HCT116 (cell line): ENCODE measurements around the gene EEF1G. TPM values are rescaled to one million over a fixed set of nuclear protein-coding genes. Genes with fewer than 3 reads are reported as not detected.
A peak's percentile ranks its signal among the peaks of the same experiment; 100 is the strongest.
"Not testable (repeated sequence)": the region's sequence is repeated elsewhere in the genome, so short reads cannot be mapped to it uniquely, and the experiment has no call there.

Experiments
- ATAC-seq: fragments of 200-7000 bp; cut with Tn5 transposase; 2 replicates; pipeline ENCODE4 v1.9.1; 2020; ENCODE audit warnings: mild to moderate bottlenecking, moderate library complexity
- BruUV-seq: library from RNA; stranded (reverse); fragments of 400-500 nt; replicated peaks from 2 replicates; lab custom pipeline; 2021; lab: Mats Ljungman, UMichigan
- CTCF ChIA-PET: fragments of 300-600 bp; sonication (Branson Sonifier 250); formaldehyde crosslinking; loops from one replicate; lab custom pipeline; 2021; ENCODE audit warnings: antibody characterized with exemption; lab: Charles Lee
- POLR2A ChIA-PET: fragments of 300-600, 350-600 bp; sonication (Branson Sonifier 250); formaldehyde crosslinking; loops from one replicate; lab custom pipeline; 2021; ENCODE audit warnings: antibody characterized with exemption; lab: Charles Lee
- RAD21 ChIA-PET, 2 experiments: fragments of 300-600 bp; sonication (Branson Sonifier 250); formaldehyde crosslinking; loops; one replicate each; lab custom pipeline; 2023; ENCODE audit warnings: low total read pairs in 2 of 2; ENCODE audit not compliant: uncharacterized antibody in 2 of 2, unreplicated experiment in 2 of 2, low non-redundant PET in 1 of 2; lab: Charles Lee
- DNase-seq: peaks from one replicate; pipeline ENCODE4 v3.0.0-alpha.2; 2010; ENCODE audit warnings: low read depth, low spot score
- H2AFZ ChIP-seq: fragments of 200-600 bp; shearing (Covaris generic), sonication (generic); 2 replicates; pipeline ENCODE4 v1.6.1; 2017; ENCODE audit warnings: low read depth, mixed run types, mixed read lengths, antibody characterized with exemption, low read length; ENCODE audit not compliant: poor library complexity, severe bottlenecking
- H3K27ac ChIP-seq: 2 replicates; pipeline ENCODE4 v1.5.1; 2012; ENCODE audit warnings: low read depth, low read length
- H3K27me3 ChIP-seq: fragments of 200-600 bp; sonication (generic); 2 replicates; pipeline ENCODE4 v1.6.1; 2016; ENCODE audit warnings: mixed run types, low read length, mixed read lengths; ENCODE audit not compliant: insufficient read depth
- H3K36me3 ChIP-seq, 2 experiments: fragments of 200-500 bp in 1 of 2; fragments of 200-600 bp in 1 of 2; sonication (Bioruptor generic) in 1 of 2; sonication (generic) in 1 of 2; 2 replicates each; pipeline versions ENCODE4 v1.5.1 to v1.6.1; 2014 to 2016; ENCODE audit warnings: low read length in 2 of 2, inconsistent platforms in 1 of 2, mixed read lengths in 1 of 2, mixed run types in 1 of 2; ENCODE audit not compliant: insufficient read depth in 2 of 2, control insufficient read depth in 1 of 2
- H3K4me1 ChIP-seq, 2 experiments: fragments of 200-600 bp in 1 of 2; sonication (generic) in 1 of 2; 2 replicates each; pipeline versions ENCODE4 v1.5.1 to v1.6.1; 2012 to 2017; ENCODE audit warnings: low read length in 2 of 2, inconsistent platforms in 1 of 2, mild to moderate bottlenecking in 1 of 2, mixed read lengths in 1 of 2, mixed run types in 1 of 2, moderate library complexity in 1 of 2; ENCODE audit not compliant: insufficient read depth in 2 of 2, control insufficient read depth in 1 of 2
- H3K4me2 ChIP-seq: fragments of 200-600 bp; sonication (generic); 2 replicates; pipeline ENCODE4 v1.6.1; 2017; ENCODE audit warnings: mixed run types, low read length, mixed read lengths
- H3K4me3 ChIP-seq, 2 experiments: fragments of 200-600 bp in 1 of 2; sonication (generic) in 1 of 2; replicated peaks in 1 of 2; 2 replicates each; pipeline ENCODE4 v1.5.1; 2011 to 2016; ENCODE audit warnings: low read length in 2 of 2, control low read depth in 1 of 2, low read depth in 1 of 2, mild to moderate bottlenecking in 1 of 2, mixed read lengths in 1 of 2, mixed run types in 1 of 2
- H3K79me2 ChIP-seq: fragments of 200-600 bp; sonication (generic); 2 replicates; pipeline ENCODE4 v1.6.1; 2017; ENCODE audit warnings: mild to moderate bottlenecking, mixed run types, low read length, moderate library complexity, mixed read lengths; ENCODE audit not compliant: insufficient read depth
- H3K9ac ChIP-seq: fragments of 200-600 bp; sonication (generic); 2 replicates; pipeline ENCODE4 v1.6.1; 2016; ENCODE audit warnings: low read length, mixed read lengths
- H3K9me2 ChIP-seq: fragments of 200-600 bp; sonication (generic), shearing (Covaris generic); 2 replicates; pipeline ENCODE4 v1.6.1; 2017; ENCODE audit warnings: mixed run types, mild to moderate bottlenecking, moderate library complexity; ENCODE audit not compliant: insufficient read depth
- H3K9me3 ChIP-seq, 2 experiments: fragments of 200-500 bp in 1 of 2; fragments of 200-600 bp in 1 of 2; sonication (Bioruptor generic) in 1 of 2; sonication (generic) in 1 of 2; 2 replicates each; pipeline ENCODE4 v1.6.1; 2014 to 2017; ENCODE audit warnings: low read length in 2 of 2, mixed read lengths in 2 of 2, inconsistent platforms in 1 of 2, low read depth in 1 of 2, mild to moderate bottlenecking in 1 of 2, mixed run types in 1 of 2, moderate library complexity in 1 of 2; ENCODE audit not compliant: control insufficient read depth in 1 of 2, insufficient read depth in 1 of 2
- H4K20me1 ChIP-seq: fragments of 200-600 bp; sonication (generic), shearing (Covaris generic); 2 replicates; pipeline ENCODE4 v1.6.1; 2017; ENCODE audit warnings: mixed run types, mild to moderate bottlenecking, moderate library complexity; ENCODE audit not compliant: insufficient read depth
- EGR1 ChIP-seq: IDR thresholded peaks from 2 replicates; pipeline ENCODE4 v1.6.1; 2012; ENCODE audit warnings: low read depth
- TCF7L2 ChIP-seq: IDR thresholded peaks from 2 replicates; pipeline ENCODE4 v1.7.0; 2011; ENCODE audit warnings: borderline replicate concordance, inconsistent platforms; ENCODE audit not compliant: insufficient read depth, insufficient read length; ENCODE audit errors: extremely low read depth
- intact Hi-C: fragments of 100-400 bp; cut with micrococcal nuclease; formaldehyde crosslinking; loops from 2 replicates; pipeline ENCODE4 v1.10.0; 2022
- total RNA-seq: library from RNA; stranded (reverse); gene quantifications from one replicate; pipeline ENCODE4 v1.2.1, GENCODE V29; 2021; ENCODE audit not compliant: unreplicated experiment

The EEF1G gene
- total RNA-seq, 1 experiment from 2014 or later: 1,901 TPM

DNA sequence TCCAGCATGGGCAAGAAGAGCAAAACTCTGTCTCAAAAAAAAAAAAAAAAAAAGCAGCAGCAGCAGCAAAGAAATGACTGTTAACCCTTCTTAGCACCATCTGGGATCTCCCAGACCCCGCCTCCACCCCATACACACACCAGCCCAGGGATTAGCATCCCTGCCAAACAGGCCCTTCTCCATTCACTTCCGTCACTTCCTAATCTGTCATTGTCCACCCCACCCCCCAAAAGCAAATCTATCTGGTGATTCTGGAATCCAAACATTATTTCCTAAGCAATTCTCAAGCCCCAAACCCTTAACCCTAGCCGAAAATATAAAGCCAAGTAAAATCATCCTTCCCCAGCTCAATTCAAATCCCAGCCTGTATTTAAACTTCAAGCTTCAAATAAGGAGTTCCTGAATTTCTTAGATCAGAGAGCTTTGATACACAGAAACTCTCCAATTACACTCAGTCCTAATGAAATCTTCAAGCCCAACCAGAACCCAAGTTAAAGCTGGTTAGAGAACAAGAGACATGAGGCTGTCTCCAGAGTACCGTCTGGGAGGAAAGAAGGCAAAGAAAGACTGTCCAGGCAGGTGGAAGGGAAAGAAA, 21.1 kb downstream of the EEF1G start:
- Histone ChIP-seq H3K27me3 (no peaks in the 10 kb centered on the region), H3K27ac (peak overlapping the region; percentile 99), H3K4me3 (peak overlapping the region; percentile 36 to 52), H3K36me3 (no peaks in the 10 kb centered on the region; a peak in 1 of 4 replicates), H3K9ac (peak overlapping the region; percentile 81), H3K79me2 (peaks cover 6% of the 10 kb centered on the region), H3K9me3 (no peaks in the 10 kb centered on the region), H3K9me2 (no peaks in the 10 kb centered on the region), H3K4me1 (peaks cover 70 to 87% of the 10 kb centered on the region in 2 experiments), H2AFZ (no peak overlapping the region), H3K4me2 (peak overlapping the region; percentile 94), H4K20me1 (no peaks in the 10 kb centered on the region)
- TF ChIP-seq EGR1 (no peak), TCF7L2 (no peak)
- DNase-seq (no peak), ATAC-seq (no peak)
- POLR2A ChIA-PET: interaction anchor here (0.8 to 2.1 kb wide), 15 partner anchors 8 to 289 kb away, joined by 3 to 15 read pairs (median 5); partner anchors contain the start of genes B3GAT3, C11orf98, CSKMT and EEF1G
- intact Hi-C loops: no loop called here
- no TSS peak for BruUV-seq
- RAD21 ChIA-PET: interaction anchor here (0.7 to 2.3 kb wide), 5 partner anchors 8 to 128 kb away, joined by 3 to 8 read pairs (median 6); no protein-coding TSS in a partner anchor
- CTCF ChIA-PET: interaction anchor here (1.0 to 3.8 kb wide), 5 partner anchors 9 to 158 kb away, joined by 3 to 39 read pairs (median 9); partner anchors contain the start of gene TUT1

DNA sequence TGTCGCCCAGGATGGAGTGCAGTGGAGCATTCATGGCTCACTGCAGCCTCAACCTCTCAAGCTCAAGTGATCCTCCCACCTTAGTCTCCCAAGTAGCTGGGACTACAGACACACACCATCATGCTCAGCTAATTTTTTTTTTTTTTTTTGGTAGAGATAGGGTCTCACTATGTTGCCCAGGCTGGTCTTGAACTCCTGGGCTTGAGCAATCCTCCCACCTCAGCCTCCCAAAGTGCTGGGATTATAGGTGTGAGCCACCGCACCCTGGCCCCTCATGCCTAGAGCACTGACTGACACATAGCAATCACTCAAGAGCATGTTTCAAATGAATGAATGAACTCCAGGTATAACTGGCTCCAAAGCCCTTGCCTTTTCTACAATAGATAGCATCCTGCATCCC, 23.2 kb downstream of the EEF1G start:
- H3K4me3 ChIP-seq, DNase-seq, H3K36me3 ChIP-seq, H3K4me2 ChIP-seq, H3K9me2 ChIP-seq, ATAC-seq, H3K9ac ChIP-seq, H3K9me3 ChIP-seq, H4K20me1 ChIP-seq, H3K27me3 ChIP-seq, H2AFZ ChIP-seq, POLR2A ChIA-PET, H3K27ac ChIP-seq, RAD21 ChIA-PET, intact Hi-C loops, BruUV-seq: not testable (repeated sequence)
- Histone ChIP-seq H3K4me1 (peaks cover 56 to 74% of the 10 kb centered on the region in 2 experiments), H3K79me2 (peaks cover 14% of the 10 kb centered on the region)
- CTCF ChIA-PET: interaction anchor here (1.7 to 2.0 kb wide), 2 partner anchors 10 to 156 kb away, joined by 4 to 8 read pairs; no protein-coding TSS in a partner anchor
